ENCODE measurements around the gene EXOSC10.

DNA sequence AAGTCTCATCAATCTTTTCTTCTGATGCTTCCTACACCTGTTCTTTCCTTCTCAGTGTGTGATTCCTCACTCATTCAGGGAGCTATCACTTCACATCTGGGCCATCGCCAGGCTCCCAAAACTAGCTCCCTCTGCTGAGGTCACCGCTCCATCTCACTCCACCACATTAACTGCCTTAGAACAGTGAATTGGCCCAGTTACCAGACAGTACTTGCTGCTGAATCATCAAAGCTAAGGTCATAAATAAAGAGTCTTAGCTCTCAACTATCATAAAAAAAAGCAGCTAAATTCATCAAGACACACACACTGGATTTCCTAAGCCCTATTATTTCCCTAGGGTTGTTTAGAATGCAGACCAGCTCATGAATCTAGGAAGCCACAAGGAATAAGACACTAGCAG, 21.0 kb downstream of the EXOSC10 start:
- TF ChIP-seq, protein P1, sequence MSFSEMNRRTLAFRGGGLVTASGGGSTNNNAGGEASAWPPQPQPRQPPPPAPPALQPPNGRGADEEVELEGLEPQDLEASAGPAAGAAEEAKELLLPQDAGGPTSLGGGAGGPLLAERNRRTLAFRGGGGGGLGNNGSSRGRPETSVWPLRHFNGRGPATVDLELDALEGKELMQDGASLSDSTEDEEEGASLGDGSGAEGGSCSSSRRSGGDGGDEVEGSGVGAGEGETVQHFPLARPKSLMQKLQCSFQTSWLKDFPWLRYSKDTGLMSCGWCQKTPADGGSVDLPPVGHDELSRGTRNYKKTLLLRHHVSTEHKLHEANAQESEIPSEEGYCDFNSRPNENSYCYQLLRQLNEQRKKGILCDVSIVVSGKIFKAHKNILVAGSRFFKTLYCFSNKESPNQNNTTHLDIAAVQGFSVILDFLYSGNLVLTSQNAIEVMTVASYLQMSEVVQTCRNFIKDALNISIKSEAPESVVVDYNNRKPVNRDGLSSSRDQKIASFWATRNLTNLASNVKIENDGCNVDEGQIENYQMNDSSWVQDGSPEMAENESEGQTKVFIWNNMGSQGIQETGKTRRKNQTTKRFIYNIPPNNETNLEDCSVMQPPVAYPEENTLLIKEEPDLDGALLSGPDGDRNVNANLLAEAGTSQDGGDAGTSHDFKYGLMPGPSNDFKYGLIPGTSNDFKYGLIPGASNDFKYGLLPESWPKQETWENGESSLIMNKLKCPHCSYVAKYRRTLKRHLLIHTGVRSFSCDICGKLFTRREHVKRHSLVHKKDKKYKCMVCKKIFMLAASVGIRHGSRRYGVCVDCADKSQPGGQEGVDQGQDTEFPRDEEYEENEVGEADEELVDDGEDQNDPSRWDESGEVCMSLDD (tag by site-specific recombination; IDR thresholded peaks at IDR 0.05), result no peak
- TF ChIP-seq, protein P2, sequence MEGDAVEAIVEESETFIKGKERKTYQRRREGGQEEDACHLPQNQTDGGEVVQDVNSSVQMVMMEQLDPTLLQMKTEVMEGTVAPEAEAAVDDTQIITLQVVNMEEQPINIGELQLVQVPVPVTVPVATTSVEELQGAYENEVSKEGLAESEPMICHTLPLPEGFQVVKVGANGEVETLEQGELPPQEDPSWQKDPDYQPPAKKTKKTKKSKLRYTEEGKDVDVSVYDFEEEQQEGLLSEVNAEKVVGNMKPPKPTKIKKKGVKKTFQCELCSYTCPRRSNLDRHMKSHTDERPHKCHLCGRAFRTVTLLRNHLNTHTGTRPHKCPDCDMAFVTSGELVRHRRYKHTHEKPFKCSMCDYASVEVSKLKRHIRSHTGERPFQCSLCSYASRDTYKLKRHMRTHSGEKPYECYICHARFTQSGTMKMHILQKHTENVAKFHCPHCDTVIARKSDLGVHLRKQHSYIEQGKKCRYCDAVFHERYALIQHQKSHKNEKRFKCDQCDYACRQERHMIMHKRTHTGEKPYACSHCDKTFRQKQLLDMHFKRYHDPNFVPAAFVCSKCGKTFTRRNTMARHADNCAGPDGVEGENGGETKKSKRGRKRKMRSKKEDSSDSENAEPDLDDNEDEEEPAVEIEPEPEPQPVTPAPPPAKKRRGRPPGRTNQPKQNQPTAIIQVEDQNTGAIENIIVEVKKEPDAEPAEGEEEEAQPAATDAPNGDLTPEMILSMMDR (tag by site-specific recombination; IDR thresholded peaks at IDR 0.05), result no peak
- TF ChIP-seq ZNF354C (tag by site-specific recombination; IDR thresholded peaks at IDR 0.05; ENCODE audit: borderline replicate concordance, low read depth), result no peak
- no peak for TF ChIP-seq YY1 (tag by site-specific recombination; IDR thresholded peaks at IDR 0.05)
- TF ChIP-seq, protein P3, sequence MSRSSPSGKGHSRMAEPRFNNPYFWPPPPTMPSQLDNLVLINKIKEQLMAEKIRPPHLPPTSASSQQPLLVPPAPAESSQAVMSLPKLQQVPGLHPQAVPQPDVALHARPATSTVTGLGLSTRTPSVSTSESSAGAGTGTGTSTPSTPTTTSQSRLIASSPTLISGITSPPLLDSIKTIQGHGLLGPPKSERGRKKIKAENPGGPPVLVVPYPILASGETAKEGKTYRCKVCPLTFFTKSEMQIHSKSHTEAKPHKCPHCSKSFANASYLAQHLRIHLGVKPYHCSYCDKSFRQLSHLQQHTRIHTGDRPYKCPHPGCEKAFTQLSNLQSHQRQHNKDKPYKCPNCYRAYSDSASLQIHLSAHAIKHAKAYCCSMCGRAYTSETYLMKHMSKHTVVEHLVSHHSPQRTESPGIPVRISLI (tag by site-specific recombination; IDR thresholded peaks at IDR 0.05), result no peak
- TF ChIP-seq MEIS1 (CRISPR knock-in tag; IDR thresholded peaks at IDR 0.05; ENCODE audit: borderline replicate concordance), result no peak
- no peak for TF ChIP-seq ZNF324 (tag by site-specific recombination; IDR thresholded peaks at IDR 0.05)
- TF ChIP-seq ZNF292 (tag by site-specific recombination; IDR thresholded peaks at IDR 0.05; ENCODE audit: borderline replicate concordance, low read depth), result no peak
- no peak for TF ChIP-seq ZBTB7A (tag by site-specific recombination; IDR thresholded peaks at IDR 0.05; ENCODE audit: low read depth)
- TF ChIP-seq ZNF174 (tag by site-specific recombination; IDR thresholded peaks at IDR 0.05), result no peak
- TF ChIP-seq, protein P4, sequence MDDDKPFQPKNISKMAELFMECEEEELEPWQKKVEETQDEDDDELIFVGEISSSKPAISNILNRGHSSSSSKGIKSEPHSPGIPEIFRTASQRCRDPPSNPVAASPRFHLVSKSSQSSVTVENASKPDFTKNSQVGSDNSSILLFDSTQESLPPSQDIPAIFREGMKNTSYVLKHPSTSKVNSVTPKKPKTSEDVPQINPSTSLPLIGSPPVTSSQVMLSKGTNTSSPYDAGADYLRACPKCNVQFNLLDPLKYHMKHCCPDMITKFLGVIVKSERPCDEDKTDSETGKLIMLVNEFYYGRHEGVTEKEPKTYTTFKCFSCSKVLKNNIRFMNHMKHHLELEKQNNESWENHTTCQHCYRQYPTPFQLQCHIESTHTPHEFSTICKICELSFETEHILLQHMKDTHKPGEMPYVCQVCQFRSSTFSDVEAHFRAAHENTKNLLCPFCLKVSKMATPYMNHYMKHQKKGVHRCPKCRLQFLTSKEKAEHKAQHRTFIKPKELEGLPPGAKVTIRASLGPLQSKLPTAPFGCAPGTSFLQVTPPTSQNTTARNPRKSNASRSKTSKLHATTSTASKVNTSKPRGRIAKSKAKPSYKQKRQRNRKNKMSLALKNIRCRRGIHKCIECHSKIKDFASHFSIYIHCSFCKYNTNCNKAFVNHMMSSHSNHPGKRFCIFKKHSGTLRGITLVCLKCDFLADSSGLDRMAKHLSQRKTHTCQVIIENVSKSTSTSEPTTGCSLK (tag by site-specific recombination; IDR thresholded peaks at IDR 0.05), result no peak

Measured in HEK293 (cell line).